Loucy (cell line): Measurements from ENCODE around the gene OR1I1.

Experiments
- EZH2phosphoT487 ChIP-seq: fragments of 200-600 bp; IDR thresholded peaks from 2 replicates; pipeline ENCODE4 v1.6.1; 2018; ENCODE audit warnings: antibody characterized with exemption, mild to moderate bottlenecking, moderate library complexity, borderline replicate concordance
- TF ChIP-seq, protein P1 (sequence below): fragments of 200-600 bp; sonication (generic); conservative IDR thresholded peaks from 2 replicates; pipeline ENCODE4 v1.5.1; 2014; ENCODE audit warnings: mild to moderate bottlenecking, antibody characterized with exemption, low read length

GRCh38 chr19:15111758-15112157 lies 29.7 kb downstream of the OR1I1 start:
- TF ChIP-seq, protein P1, sequence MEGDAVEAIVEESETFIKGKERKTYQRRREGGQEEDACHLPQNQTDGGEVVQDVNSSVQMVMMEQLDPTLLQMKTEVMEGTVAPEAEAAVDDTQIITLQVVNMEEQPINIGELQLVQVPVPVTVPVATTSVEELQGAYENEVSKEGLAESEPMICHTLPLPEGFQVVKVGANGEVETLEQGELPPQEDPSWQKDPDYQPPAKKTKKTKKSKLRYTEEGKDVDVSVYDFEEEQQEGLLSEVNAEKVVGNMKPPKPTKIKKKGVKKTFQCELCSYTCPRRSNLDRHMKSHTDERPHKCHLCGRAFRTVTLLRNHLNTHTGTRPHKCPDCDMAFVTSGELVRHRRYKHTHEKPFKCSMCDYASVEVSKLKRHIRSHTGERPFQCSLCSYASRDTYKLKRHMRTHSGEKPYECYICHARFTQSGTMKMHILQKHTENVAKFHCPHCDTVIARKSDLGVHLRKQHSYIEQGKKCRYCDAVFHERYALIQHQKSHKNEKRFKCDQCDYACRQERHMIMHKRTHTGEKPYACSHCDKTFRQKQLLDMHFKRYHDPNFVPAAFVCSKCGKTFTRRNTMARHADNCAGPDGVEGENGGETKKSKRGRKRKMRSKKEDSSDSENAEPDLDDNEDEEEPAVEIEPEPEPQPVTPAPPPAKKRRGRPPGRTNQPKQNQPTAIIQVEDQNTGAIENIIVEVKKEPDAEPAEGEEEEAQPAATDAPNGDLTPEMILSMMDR = no peak
- no peak for TF ChIP-seq EZH2phosphoT487
